PFSK-1 (cell line): Measurements from ENCODE around the gene FLNC.

Source experiments
- POLR2AphosphoS5 ChIP-seq: IDR thresholded peaks from 2 replicates; pipeline ENCODE4 v1.6.1; 2012; ENCODE audit warnings: low read depth, mild to moderate bottlenecking, control low read depth, low read length, moderate library complexity
- SIN3A ChIP-seq: IDR thresholded peaks from 2 replicates; pipeline ENCODE4 v1.6.1; 2012; ENCODE audit warnings: mild to moderate bottlenecking, low read length, moderate library complexity, borderline replicate concordance; ENCODE audit not compliant: insufficient read depth
- TAF1 ChIP-seq: IDR thresholded peaks from 2 replicates; pipeline ENCODE4 v1.6.1; 2012; ENCODE audit warnings: low read length, control low read depth, borderline replicate concordance; ENCODE audit not compliant: insufficient read depth

DNA sequence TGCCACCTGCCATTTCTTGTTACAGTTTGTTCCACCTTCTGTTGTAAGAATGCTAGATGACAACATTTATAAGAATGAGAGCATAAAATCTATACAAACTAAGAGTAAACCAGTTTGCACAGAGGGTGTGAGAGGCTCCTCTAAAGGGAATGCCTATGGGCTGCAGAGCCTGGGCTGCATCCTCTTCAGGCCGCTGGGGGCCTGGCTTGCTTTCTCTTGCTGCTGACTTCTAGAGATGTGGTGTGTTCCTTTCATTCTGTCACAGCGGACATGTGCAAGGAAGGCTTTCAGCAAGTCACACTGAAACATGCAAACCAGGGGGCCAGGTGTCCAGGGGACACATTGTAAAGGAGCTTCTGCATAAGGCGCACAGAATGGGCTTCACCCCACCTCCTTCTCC is 25.4 kb downstream of the FLNC start:
- TF ChIP-seq POLR2AphosphoS5, result no peak
- TF ChIP-seq TAF1, result no peak
- TF ChIP-seq SIN3A, result no peak
